GM19452 (cell line): ENCODE measurements around the gene ENTPD7.
A peak's percentile ranks its signal among the peaks of the same experiment; 100 is the strongest.
"Not testable (repeated sequence)": the region's sequence is repeated elsewhere in the genome, so short reads cannot be mapped to it uniquely, and the experiment has no call there.

ENCODE experiments used
- ATAC-seq: cut with Tn5 transposase; IDR thresholded peaks from one replicate; pipeline ENCODE4 v1.9.1; 2021; ENCODE audit not compliant: unreplicated experiment

ENTPD7 gene

GRCh38 chr10:99682752-99683151, 23.4 kb downstream of the ENTPD7 start:
- no peak for ATAC-seq

- peak; percentile 90 for ATAC-seq
Observed at GRCh38 chr10:99685597-99685967, 26.3 kb downstream of the ENTPD7 start.

- no peak for ATAC-seq
Observed at GRCh38 chr10:99689461-99689860, 30.2 kb downstream of the ENTPD7 start.

- ATAC-seq = no peak
Observed at GRCh38 chr10:99693933-99694583, 34.7 kb downstream of the ENTPD7 start.

GRCh38 chr10:99695761-99696160, 36.5 kb downstream of the ENTPD7 start:
- ATAC-seq = no peak

DNA sequence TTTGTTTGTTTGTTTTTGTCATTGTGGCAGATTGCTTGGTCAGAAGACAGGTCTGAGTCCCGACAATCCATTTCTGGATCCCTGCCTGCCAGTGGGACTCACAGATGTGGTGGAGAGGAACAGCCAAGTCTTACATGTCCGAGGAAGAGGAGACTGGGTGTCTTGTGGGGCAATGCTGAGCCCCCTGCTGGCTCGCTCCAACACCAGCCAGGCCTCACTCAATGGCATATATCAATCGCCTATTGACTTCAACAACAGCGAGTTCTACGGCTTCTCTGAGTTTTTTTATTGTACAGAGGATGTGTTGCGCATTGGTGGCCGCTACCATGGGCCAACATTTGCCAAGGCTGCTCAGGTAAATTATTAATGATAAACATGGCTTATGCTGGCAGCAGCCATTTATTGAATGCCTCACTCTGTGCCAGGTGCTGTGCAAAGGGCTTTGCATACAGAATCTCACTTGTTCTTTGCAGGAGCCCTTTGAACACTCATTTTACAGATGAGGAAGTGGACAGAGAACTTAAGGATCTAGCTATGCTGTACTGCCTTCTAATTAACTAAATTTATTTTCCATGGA, 39.3 kb downstream of the ENTPD7 start:
- no peak for ATAC-seq

- ATAC-seq = no peak
Observed at GRCh38 chr10:99700649-99701048, 41.3 kb downstream of the ENTPD7 start.

DNA sequence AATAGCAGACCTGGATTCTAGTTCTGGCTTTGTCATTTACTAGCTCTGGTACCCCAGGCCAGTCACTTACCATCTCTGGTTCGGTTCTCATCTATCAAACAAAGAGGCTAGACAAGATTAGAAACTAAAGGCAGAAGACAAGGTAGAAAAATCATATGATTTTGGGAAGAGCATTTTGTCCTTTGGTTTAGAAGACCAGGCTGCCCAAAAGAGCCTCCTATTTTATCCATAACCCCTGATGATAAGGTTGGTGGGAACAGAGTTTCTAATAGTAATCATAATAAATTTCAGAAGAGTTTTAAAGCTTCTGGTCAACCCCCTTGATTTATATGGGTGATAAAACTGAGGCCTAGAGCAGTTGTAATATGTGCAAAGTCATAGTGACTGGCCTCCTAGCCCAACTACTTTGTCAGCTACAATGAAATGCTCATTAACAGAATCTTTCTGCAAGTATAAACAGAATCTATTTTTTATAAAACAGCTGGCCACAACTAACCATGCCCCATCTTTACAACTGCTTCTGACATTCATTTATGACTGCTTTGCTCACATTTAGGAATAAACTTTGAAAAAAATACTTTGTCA, 49.2 kb downstream of the ENTPD7 start:
- no peak for ATAC-seq

DNA sequence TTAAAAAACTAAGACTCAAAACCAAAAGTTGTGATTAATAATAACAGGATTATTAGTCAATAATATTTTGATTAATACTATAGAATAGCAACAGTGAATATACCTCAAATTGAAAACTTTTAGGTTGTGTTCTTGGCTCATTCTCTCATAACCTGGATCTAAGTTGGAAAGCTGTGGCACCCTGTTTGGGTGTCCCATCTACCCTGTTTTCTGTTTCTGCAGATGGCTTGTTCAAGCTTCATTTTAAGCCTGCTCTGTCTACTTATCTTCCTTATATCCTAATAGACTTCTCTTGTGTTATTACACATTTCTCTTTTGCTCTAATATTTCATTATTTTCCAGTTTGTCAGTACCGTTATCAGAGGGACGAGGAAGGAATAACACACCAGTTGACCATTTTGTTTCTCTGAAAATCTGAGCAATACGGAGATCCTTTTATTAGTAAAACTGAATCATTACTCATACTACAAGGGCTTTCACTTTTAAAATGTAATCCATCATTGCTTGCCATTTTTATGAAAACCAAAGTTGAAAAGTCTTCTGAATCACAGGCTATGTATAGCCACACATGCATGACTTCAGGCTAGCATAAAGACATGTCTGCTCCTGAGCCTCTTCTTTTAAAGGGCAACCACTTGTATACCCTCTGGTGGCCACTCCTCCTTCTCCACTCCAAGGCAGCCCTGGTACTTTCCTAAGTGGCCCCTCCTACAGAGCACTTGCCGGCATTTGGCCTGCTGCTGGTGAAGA, 50.3 kb downstream of the ENTPD7 start:
- ATAC-seq = peak; percentile 69

- ATAC-seq = no peak
Observed at GRCh38 chr10:99711129-99711719, 51.9 kb downstream of the ENTPD7 start.

DNA sequence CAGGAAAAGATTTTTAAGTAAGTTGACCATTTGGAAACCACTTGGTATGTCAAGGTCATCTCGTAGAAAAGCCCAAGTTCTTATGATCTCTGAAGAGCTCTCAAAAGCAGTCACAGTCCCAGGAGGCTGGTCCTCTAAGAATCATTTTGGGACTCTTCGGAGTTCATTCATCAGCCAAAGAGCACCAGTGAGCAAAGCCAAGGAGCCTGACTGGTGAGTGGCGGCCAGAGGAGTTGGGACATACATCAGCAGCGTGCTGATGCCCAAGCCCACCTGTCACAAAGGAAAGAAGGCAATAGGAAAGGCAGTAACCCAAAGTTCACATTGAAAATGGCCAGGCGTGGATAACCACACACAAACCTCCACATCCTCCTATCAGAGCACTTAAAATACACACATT, 55.1 kb downstream of the ENTPD7 start:
- no peak for ATAC-seq

- no peak for ATAC-seq
Observed at GRCh38 chr10:99720387-99720786, 61.1 kb downstream of the ENTPD7 start.

GRCh38 chr10:99730026-99730425, 70.7 kb downstream of the ENTPD7 start:
- no peak for ATAC-seq

GRCh38 chr10:99731306-99732032, 72.2 kb downstream of the ENTPD7 start:
- ATAC-seq = no peak

DNA sequence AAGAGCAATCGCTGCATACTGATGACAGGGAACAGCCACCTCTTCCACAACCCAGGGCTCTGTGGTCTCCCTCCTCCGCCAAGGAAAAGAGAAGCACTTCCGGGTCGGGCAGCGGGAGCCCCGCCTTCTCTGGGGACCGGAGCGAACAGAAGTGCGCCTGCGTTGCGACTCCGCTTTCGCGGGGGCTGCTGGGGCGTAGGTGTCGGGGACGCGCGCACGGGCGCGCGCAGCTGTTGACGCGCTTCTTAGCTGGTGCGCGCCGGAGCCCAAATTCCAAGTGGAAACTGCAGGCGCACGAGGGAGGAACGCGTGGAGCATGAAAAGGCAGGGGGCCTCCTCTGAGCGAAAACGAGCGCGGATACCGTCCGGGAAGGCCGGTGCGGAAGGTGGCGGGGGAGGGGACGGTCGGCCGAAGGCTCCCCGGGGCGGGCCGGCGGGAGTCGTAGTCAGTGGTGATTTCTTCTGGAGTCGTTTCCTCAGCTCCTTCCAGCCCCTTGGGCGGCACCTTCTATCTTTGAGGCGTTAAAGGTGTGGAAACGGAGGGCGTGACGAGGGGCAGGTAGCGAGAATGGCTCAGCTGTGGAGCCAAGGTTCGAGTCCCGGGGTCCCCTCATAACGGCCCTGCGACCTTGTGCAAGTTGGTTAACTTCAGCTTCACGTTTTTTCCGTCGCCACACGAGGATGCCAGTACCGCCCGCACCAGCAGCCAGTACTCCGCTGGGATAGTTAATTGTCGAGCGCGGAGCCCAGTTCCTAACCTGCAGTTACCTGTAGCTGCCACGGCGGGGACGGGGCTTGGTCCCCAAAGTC, 72.9 kb downstream of the ENTPD7 start, which contains the start of the genes COX15 and CUTC:
Gene COX15, minus strand, starts transcription at position 95 of the 810 bp plus-strand sequence. Its CDS starts 78 bp downstream, at position 17.
Gene CUTC, plus strand, starts transcription at position 202 of the 810 bp plus-strand sequence. Its CDS starts 115 bp downstream, at position 317.
- peak; percentile 88 for ATAC-seq

DNA sequence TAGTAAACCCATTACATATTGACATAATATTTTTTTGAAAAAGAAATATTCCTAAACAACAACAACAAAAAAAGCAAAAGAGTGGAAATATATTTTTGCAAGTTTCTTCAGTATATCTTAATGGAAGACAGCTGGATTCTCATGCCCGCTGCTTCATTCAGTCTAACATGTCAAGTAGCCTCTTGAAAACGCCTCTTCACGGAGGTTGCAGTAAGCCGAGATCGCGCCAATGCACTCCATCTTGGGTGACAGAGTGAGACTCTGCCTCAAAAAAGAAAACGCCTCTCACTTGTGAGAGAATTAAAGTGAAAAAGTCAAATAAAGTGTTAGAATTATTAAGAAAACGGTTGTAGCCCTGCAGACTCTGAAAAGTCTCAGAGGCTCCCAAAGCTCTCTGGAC, 74.1 kb downstream of the ENTPD7 start:
- no peak for ATAC-seq

DNA sequence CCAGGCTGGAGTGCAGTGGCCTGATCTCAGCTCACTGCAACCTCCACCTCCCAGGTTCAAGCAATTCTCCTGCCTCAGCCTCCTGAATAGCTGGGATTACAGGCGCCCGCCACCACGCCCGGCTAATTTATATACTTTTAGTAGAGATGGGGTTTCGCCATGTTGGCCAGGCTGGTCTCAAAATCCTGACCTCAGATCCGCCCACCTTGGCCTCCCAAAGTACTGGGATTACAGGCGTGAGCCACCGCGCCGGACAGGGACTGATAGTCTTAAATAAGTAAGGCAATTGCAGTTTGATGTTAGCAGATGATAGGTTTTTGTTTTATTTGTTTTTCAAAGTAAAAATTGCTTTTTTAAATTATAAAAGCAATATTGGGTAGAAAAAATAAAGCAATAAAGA, 74.8 kb downstream of the ENTPD7 start:
- ATAC-seq = not testable (repeated sequence)

DNA sequence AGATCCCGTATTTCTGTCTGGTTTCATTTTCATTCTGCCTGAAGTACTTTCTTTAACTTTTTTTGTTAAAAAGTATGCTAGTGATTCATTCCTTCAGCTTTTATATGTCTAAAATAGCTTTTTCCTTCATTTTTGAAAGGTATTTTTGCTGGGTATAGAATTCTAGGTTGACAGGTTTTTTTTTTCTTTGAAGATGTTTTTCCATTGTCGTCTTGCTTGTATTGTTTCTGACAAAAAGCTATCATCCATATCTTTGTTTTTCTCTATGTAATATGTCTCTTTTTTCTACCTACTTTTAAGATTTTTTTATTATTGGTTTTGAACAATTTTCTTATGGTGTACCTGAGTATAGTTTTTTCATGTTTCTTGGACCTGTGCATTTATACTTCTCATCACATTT, 81.0 kb downstream of the ENTPD7 start:
- no peak for ATAC-seq

DNA sequence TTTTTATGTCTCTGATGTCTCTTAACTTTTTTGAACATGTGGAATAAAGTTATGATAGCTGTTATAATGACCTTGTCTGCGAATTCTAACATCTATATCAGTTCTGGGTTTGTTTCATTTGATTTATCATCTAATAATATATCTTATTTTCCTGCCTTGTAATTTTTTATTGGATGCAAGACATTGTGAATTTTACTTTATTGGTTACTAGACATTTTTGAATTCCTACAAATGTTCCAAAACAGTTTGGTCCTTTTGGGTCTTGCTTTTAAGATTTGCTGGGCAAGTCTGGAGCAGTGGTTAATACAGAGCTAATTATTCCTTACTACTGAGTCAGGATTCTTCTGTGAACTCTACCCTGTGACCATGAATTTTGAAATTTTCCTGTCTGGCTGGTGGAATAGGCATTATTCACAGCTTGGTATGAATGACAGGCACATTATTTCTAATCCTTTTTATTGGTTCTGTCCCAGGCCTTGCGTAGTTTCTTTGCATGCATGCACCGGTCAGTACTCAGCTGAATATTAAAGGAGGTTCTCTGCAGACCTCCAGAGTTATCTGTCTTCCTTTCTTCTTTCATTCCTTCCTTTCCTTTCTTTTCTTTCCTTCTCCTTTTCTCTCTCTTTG, 81.7 kb downstream of the ENTPD7 start:
- ATAC-seq = no peak
